BJ (cell line): Measurements from ENCODE around the gene HMOX1. TPM values are rescaled to one million over a fixed set of nuclear protein-coding genes. Genes with fewer than 3 reads are reported as not detected.

Experiments used
- CTCF ChIA-PET: fragments of 350-600 bp; formaldehyde crosslinking; extraction: SDS; loops from one replicate; lab custom pipeline; 2021; ENCODE audit warnings: antibody characterized with exemption, inconsistent platforms; lab: Yijun Ruan, JAX
- POLR2A ChIA-PET: fragments of 300-600 bp; sonication (Branson Sonifier 250); formaldehyde crosslinking; extraction: SDS; loops from one replicate; lab custom pipeline; 2021; ENCODE audit warnings: antibody characterized with exemption; lab: Charles Lee
- DNase-seq: peaks from one replicate; pipeline ENCODE4 v3.0.0-alpha.2; 2011; ENCODE audit warnings: low read depth
- H3K27me3 ChIP-seq: 2 replicates; pipeline ENCODE4 v1.6.0; 2011; ENCODE audit warnings: low read length; ENCODE audit not compliant: control insufficient read depth, insufficient read depth
- H3K36me3 ChIP-seq: 2 replicates; pipeline ENCODE4 v1.5.1; 2011; ENCODE audit warnings: low read length; ENCODE audit not compliant: control insufficient read depth, insufficient read depth
- H3K4me3 ChIP-seq: 2 replicates; pipeline ENCODE4 v1.5.1; 2011; ENCODE audit warnings: low read depth, mild to moderate bottlenecking, control low read depth, low read length
- polyA plus RNA-seq: library from polyadenylated mRNA; depleted of rRNA; stranded (reverse); fragments of >200 nt; gene quantifications from 2 replicates; pipeline ENCODE4 v1.2.3, GENCODE V29; 2011
- TF ChIP-seq, protein P1 (sequence below): IDR thresholded peaks from 2 replicates; pipeline ENCODE4 v1.5.1; 2011; ENCODE audit warnings: low read depth, mild to moderate bottlenecking, control low read depth, inconsistent platforms, low read length, moderate library complexity; ENCODE audit not compliant: insufficient read depth

HMOX1 gene
- polyA plus RNA-seq, 1 experiment: 71.2 TPM

DNA sequence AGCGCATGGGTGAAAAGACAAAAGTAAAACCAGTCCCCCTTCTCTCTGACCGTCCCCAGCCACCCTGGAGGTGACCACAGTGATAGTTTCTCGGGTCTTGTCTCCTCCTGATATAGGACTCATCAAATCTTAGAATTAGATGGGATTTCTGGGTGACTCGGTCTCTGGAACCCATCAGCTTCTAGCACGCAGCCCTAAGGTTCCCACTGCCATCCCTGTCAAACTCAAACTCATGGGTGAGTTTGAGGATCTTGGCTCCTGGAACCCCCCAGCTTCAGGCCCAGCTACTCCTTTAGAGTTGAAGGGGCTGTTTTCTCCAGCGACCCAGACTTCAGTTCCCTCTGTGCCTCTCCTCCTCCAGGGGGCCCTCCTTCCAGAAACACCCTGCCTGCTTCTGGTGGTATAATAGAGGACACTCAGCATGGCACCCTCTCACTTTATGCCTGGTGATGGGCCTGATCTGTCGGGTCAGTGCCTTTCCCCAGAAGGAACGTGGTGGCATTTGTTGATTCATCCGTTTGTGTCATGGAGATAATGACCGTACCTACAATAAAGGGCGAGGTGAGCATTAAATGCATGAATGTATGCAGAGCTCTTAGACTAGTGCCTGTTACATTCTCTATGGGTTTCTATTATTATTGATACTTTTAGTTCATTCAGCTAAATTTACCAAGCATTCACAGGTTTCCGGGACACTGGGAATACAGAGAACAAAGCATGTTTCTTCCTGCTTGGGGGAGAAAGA lies 50.8 kb downstream of the HMOX1 start:
- H3K27me3 ChIP-seq: no peaks in the 10 kb centered on the region
- CTCF ChIA-PET: interaction anchor here (0.7 to 11.9 kb wide), 41 partner anchors 10 to 620 kb away, joined by 3 to 220 read pairs (median 5); partner anchors contain the start of genes HMOX1 and RASD2
- TF ChIP-seq, protein P1, sequence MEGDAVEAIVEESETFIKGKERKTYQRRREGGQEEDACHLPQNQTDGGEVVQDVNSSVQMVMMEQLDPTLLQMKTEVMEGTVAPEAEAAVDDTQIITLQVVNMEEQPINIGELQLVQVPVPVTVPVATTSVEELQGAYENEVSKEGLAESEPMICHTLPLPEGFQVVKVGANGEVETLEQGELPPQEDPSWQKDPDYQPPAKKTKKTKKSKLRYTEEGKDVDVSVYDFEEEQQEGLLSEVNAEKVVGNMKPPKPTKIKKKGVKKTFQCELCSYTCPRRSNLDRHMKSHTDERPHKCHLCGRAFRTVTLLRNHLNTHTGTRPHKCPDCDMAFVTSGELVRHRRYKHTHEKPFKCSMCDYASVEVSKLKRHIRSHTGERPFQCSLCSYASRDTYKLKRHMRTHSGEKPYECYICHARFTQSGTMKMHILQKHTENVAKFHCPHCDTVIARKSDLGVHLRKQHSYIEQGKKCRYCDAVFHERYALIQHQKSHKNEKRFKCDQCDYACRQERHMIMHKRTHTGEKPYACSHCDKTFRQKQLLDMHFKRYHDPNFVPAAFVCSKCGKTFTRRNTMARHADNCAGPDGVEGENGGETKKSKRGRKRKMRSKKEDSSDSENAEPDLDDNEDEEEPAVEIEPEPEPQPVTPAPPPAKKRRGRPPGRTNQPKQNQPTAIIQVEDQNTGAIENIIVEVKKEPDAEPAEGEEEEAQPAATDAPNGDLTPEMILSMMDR: no peak
- no peak overlapping the region for H3K4me3 ChIP-seq
- no peak for DNase-seq
- POLR2A ChIA-PET: interaction anchor here (0.6 kb wide), 1 partner anchor 28 kb away, joined by 4 read pairs; no protein-coding TSS in a partner anchor
- H3K36me3 ChIP-seq: no peaks in the 10 kb centered on the region; the same call in 1 of the 2 replicates

DNA sequence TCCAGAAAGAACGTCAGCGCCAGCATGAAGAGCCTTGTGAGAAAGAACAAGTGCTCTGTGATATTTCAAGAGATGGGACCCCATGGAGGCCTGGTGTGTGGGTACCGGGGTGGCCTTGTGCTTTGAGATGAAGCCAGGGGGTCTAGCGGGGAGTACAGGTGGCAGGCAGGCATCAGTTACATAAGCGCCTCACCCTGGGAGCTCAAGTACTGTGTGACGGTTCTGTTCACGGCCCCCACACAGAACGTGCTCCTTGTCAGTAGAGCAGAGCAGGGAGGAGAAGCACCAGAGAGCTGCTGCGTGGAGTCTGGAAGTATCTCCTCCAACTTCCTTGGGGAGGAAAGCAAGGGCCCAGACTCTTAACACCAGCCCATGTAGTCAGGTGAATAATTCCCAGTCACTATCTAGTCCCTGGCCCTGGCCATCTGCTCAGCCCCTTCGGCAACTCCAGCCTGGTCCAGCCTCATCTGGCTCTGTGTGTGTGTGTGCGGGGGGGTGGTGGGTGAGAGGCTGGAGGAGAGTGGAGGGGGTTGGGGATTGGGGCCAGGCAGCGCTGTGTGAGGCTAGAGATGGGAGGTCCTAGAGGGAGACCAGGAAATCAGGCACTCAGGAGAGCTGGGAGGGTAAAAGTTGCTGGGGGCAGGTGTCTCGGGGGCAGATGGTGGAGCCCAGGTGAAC lies 51.5 kb downstream of the HMOX1 start:
- TF ChIP-seq, protein P1: no peak
- POLR2A ChIA-PET: interaction anchor here (0.6 kb wide), 1 partner anchor 28 kb away, joined by 4 read pairs; no protein-coding TSS in a partner anchor

DNA sequence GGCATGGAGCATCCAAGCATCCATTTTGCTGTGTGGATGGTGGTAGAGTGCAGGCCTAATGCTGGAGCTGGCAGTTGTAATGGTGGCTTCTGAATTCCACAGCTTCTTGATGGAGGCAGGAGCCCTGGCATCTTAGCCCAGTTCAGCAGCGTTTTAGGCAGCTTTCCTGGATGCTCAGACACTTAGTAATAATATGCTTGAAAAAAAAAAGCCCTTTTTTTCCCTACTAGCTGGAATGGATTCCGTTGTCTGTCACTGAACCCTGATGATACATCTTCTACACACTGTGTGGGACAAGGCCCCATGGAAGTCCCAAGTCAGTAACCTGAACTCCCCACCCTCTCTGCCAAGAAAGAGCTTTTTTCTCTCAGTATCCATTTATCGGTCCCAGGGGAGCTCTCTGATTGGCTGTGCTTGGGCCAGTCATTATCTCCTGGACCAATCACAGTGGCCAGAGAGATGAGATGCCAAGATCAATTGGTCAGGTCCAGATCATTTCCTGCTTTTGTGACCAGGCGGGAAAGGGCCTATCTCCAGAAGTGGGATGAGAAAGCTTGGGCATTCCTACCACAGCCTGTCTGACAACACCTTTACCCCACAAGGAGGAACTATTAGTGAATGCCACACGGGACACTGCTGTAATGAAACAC lies 53.3 kb downstream of the HMOX1 start:
- TF ChIP-seq, protein P1: no peak
- Histone ChIP-seq H3K36me3 (no peaks in the 10 kb centered on the region; the same call in 1 of the 2 replicates), H3K4me3 (no peak overlapping the region), H3K27me3 (no peaks in the 10 kb centered on the region)
- DNase-seq: no peak
- ChIA-PET CTCF (interaction anchor here (0.8 to 11.9 kb wide), 4 partner anchors 83 to 157 kb away, joined by 3 to 220 read pairs (median 4); no protein-coding TSS in a partner anchor), POLR2A (no interaction called here)

More for the DNA sequence above, 51.5 kb downstream of the HMOX1 start:
- DNase-seq: no peak
- CTCF ChIA-PET: interaction anchor here (1.2 to 11.9 kb wide), 5 partner anchors 137 to 195 kb away, joined by 3 to 220 read pairs (median 9); no protein-coding TSS in a partner anchor
- no peaks in the 10 kb centered on the region; the same call in 1 of the 2 replicates for H3K36me3 ChIP-seq
- H3K27me3 ChIP-seq: no peaks in the 10 kb centered on the region
- H3K4me3 ChIP-seq: no peak overlapping the region

DNA sequence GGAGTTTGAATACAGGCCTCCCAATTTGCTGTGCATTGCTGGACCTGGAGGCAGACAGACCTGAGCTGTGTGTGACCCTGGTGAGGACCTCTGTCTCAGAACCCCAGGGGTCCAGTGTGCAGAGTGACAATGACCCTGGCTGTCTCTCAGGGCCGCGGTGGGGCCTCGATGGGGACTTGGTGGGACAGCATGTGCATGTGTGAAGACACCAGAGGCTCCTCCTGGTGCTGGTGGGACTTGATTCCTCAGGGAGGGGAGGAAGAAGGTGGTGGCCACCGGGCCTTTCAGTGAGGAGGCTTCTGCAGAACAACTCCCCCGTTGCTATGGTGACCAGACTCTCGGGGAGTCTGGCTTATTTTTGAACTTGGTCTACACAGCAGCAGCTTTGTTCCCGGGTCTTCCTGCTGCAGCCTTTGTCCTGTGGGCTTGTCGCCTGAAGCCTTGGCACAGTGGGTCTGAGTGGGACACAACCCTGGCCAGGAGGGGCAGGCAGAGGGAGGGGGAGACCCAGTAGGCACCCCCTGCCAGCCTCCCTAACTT lies 54.4 kb downstream of the HMOX1 start:
- TF ChIP-seq, protein P1: no peak
- no peak overlapping the region for H3K4me3 ChIP-seq
- ChIA-PET POLR2A (no interaction called here), CTCF (interaction anchor here (1.4 to 11.9 kb wide), 3 partner anchors 84 to 156 kb away, joined by 3 to 220 read pairs (median 4); no protein-coding TSS in a partner anchor)
- H3K36me3 ChIP-seq: no peaks in the 10 kb centered on the region; the same call in 1 of the 2 replicates
- no peak for DNase-seq
- H3K27me3 ChIP-seq: no peaks in the 10 kb centered on the region
